NCI-H2171 (cell line): Measurements from ENCODE around the gene AHRR.
A peak's percentile ranks its signal among the peaks of the same experiment; 100 is the strongest.
"Not testable (repeated sequence)": the region's sequence is repeated elsewhere in the genome, so short reads cannot be mapped to it uniquely, and the experiment has no call there.

Experiments
- DNase-seq: peaks from one replicate; lab custom pipeline; 2025; lab: John Stamatoyannopoulos, UW

Gene AHRR

DNA sequence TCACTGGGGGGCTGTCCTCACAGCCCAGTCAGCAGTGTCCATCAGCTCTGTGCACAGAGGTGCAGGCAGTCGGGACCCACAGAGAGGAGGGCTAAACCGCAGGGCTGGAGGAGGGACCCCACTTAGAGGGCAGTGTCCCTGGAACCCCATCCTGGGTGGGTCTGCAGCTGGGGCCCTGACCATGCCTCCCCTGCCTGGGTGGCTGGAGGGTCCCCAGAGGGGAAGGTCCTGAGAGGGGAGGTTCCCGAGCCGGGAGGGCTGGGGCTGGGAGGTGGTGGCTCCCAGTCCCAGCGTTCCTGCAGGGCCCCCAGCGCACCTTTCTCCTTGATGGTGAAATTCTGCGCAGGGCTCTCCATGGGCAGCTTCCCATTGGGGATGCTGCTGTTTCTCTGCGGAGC, 154.2 kb downstream of the AHRR start:
- DNase-seq = no peak

GRCh38 chr5:476102-476813, 154.7 kb downstream of the AHRR start:
- DNase-seq = no peak

DNA sequence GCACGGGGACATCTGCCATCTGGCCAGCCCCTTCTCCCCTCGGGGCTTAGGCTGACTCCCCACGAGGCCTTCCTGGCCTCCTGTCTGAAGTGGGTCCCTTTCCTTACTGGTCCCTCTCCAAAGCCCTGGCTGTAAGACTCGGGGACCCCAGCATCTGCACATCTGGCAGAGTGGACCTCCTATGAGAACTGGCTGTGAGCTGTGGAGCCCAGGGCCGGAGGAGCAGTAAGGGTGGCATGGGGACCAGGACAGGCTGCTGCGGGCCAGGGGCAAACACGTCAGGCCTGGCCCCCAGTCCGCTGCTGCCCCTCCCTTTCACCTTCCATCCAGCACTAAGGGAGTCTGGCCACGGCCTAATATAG, 155.3 kb downstream of the AHRR start:
- DNase-seq = no peak

DNA sequence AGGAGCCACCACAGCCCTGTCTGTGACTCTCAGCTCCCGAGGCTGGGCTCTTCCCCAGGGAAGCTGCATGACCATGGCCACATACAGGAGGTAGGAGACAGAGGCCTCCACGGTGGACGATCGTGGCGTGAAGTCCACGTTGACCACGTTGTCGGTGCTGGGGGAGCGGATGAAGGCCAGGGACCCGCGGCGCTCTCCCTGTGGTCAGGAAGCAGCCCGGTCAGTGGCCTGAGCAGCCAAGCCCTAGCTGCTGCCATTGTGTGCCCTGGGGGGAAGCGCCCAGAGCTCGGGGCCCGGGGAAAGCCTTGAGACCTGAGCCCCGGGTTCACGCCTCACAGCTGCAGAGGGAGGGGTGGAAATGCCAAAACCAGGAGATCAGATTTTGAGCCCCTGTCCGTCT, 155.7 kb downstream of the AHRR start:
- DNase-seq = no peak

DNA sequence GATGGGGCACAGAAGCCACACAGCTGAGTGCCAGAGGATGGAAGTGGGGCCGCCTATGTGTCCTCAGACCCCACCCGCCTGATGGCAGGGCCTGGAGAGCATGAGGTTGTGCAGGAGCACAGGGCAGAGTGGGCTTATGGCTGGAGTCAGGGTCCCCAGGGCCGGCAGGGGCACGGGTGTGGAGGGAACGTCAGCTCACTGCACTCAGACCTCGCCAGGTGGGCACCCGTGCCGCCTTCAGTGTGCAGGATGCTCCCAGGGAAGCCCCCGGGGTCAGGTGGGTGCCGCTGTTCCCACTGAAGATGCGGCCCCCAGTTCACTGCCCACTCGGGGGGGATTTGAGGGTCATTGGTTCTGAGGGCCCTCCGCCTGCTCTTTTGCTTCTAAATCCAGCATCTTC, 156.4 kb downstream of the AHRR start:
- no peak for DNase-seq

- DNase-seq = no peak
Measured at GRCh38 chr5:478369-478981, 157.0 kb downstream of the AHRR start.

DNA sequence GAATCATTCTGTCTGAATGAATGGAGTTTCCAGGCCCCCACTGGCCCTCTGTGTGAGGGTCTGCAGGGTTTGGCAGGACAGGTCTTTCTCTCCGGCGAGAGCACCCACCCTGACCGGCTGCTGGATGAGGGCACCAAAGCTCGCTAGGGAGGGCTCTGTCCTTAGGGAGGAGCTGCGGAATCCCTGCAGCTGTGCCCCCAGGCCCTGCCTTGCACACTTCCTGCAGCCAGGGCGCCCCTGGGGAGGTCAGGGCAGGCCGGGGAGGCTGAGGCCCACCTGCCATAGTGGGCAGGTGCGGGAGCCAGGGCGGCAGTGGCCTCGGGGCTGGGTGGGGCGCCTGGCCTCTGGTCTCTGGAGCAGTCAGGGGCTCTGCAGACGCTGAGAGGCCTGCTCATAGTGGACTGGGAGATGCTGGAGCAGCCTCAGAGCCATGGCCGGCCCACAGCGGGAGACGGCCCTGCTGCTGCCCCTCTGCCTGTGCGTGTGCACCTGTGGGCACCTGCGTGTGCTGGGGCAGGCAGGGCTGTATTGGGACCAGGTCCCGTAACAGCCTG, 157.5 kb downstream of the AHRR start:
- DNase-seq = no peak

GRCh38 chr5:479566-480319, 158.2 kb downstream of the AHRR start:
- DNase-seq = no peak

DNA sequence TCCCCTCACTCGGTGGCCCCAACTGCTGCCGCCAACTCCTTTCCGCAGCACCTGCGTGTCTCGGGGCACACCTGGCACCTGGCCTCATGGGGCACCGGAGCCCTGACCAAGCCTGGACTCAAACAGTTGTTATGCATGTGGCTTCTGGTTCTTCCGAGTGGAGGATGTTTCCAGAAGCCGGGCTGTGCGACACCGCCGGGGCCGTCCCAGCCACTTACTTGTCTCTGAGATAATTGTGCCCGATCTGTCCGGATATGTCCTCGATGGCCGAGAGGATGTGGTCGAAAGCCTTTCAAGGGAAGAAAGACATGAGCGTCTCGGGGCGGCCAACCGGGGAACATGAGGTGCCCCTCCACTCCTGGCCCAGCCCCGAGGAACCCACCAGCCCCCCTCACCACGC, 159.8 kb downstream of the AHRR start:
- DNase-seq = no peak

- no peak for DNase-seq
Measured at GRCh38 chr5:482021-482420, 160.5 kb downstream of the AHRR start.

GRCh38 chr5:482506-482905, 161.0 kb downstream of the AHRR start:
- DNase-seq = no peak

DNA sequence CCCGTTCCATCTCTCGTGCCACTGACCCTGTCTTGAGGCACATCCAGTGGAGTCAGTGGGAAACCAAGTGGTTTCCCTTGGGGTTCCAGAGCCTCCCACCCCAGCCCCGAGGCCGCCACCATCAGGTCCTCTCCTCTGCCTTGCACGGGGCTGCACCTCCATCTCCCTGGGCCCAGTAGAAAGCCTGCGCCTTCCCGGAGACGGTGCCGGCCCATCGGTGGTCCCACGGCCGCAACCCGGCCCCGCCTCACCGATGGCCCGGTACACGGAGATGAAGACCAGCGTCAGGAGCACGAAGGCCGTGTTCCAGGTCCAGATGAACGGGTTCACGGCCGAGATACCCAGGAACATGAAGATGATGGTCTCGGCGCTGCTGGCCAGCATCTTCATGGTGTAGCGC, 161.5 kb downstream of the AHRR start:
- DNase-seq = no peak

GRCh38 chr5:483434-484140, 162.1 kb downstream of the AHRR start:
- no peak for DNase-seq

GRCh38 chr5:484556-484955, 163.0 kb downstream of the AHRR start:
- no peak for DNase-seq

- DNase-seq = no peak
Measured at GRCh38 chr5:485113-485945, 163.8 kb downstream of the AHRR start.

GRCh38 chr5:485946-486491, 164.5 kb downstream of the AHRR start:
- DNase-seq = peak; percentile 74

DNA sequence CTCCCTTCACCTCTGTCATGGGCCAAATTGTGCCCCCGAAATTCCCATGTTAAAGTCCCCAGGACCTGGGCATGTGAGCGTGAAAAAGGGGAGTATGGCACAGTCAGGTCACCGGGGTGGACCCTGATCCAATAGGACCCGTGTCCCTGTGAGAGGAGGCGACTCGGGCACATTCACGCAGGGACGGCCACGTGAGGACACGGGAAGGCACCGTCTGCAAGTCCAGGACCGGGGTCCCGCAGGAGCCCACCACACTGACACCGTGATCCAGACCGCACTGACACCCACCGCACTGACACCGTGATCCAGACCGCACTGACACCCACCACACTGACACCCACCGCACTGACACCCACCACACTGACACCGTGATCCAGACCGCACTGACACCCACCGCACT, 165.1 kb downstream of the AHRR start:
- DNase-seq = not testable (repeated sequence)
